Measurements from ENCODE around the gene SORCS1. TPM values are rescaled to one million over a fixed set of nuclear protein-coding genes. Genes with fewer than 3 reads are reported as not detected.

SORCS1 gene
- total RNA-seq, 1 experiment from 2014 or later, result not detected

DNA sequence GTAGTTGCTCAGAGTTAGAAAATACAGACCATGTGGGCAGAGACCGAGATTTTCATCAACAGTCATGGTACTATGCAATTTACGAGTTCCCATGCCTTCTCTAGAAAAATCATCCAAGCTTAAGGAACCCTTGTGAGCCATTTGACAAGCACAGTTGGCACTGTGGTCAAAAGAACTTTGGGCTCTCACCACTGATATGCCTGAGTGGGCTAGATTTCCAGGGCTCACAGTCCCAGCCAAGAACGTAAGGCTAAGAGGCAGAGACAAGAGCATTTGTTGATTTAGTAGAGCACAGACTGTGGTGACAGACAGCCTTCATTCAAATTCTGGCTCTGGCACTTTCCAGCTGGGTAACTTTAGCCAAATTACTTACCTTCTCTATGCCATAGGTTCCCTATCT, 407.0 kb downstream of the SORCS1 start:
- Histone ChIP-seq H3K27me3 (replicated peaks; ENCODE audit: control insufficient read depth, insufficient read depth, low read length) (no peaks in the 10 kb centered on the region), H3K4me3 (ENCODE audit: low read depth, low read length) (no peak overlapping the region), H3K9me3 (no peaks in the 10 kb centered on the region), H3K36me3 (ENCODE audit: control insufficient read depth, insufficient read depth, low read length) (no peaks in the 10 kb centered on the region), H3K4me1 (no peaks in the 10 kb centered on the region)
- Mint-ChIP-seq H3K4me3 (ENCODE audit: unreplicated experiment) (no peak overlapping the region), H3K9me3 (ENCODE audit: unreplicated experiment) (no peaks in the 10 kb centered on the region), H3K36me3 (ENCODE audit: insufficient read depth, unreplicated experiment) (no peaks in the 10 kb centered on the region), H3K27me3 (ENCODE audit: insufficient read depth, unreplicated experiment) (no peaks in the 10 kb centered on the region), H3K27ac (ENCODE audit: unreplicated experiment) (no peak overlapping the region), H3K4me1 (ENCODE audit: low read depth, unreplicated experiment) (no peaks in the 10 kb centered on the region)
- TF ChIP-seq, protein P1, sequence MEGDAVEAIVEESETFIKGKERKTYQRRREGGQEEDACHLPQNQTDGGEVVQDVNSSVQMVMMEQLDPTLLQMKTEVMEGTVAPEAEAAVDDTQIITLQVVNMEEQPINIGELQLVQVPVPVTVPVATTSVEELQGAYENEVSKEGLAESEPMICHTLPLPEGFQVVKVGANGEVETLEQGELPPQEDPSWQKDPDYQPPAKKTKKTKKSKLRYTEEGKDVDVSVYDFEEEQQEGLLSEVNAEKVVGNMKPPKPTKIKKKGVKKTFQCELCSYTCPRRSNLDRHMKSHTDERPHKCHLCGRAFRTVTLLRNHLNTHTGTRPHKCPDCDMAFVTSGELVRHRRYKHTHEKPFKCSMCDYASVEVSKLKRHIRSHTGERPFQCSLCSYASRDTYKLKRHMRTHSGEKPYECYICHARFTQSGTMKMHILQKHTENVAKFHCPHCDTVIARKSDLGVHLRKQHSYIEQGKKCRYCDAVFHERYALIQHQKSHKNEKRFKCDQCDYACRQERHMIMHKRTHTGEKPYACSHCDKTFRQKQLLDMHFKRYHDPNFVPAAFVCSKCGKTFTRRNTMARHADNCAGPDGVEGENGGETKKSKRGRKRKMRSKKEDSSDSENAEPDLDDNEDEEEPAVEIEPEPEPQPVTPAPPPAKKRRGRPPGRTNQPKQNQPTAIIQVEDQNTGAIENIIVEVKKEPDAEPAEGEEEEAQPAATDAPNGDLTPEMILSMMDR (IDR thresholded peaks at IDR 0.05; ENCODE audit: insufficient read depth in 1 of 2, low read depth in 1 of 2, low read length in 1 of 2, severe bottlenecking in 1 of 2, unreplicated experiment in 1 of 2), result no peak
- POLR2A ChIA-PET, result no interaction called here
- CTCF ChIA-PET, result no interaction called here
- DNase-seq, result no peak
- BruUV-seq (replicated peaks), result no TSS peak
- intact Hi-C loops (cut with micrococcal nuclease; ENCODE audit: unreplicated experiment), result no loop called here

DNA sequence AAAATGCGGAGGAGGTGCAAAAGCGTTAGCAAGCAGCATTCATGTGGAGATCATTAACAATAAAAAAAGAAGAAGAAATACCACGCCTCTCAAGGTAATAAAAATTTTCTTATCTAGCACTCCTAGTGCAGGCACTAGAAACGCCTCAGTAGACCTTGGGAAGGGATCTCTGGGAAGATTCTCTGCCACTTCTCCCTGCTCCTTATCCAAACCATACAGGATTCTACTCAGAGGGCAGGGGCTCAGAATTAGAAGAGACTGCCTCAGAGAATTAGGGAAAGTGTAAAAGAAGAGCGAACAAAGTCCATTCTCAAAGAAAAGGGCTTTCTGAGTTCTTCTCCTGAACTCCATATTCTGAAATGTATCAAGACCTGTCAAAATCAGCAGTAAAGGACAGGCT, 413.4 kb downstream of the SORCS1 start:
- Histone ChIP-seq H3K36me3 (ENCODE audit: control insufficient read depth, insufficient read depth, low read length) (no peaks in the 10 kb centered on the region), H3K4me3 (ENCODE audit: low read depth, low read length) (no peak overlapping the region), H3K4me1 (no peaks in the 10 kb centered on the region), H3K9me3 (no peaks in the 10 kb centered on the region), H3K27me3 (replicated peaks; ENCODE audit: control insufficient read depth, insufficient read depth, low read length) (no peaks in the 10 kb centered on the region)
- no peaks in the 10 kb centered on the region for H3K9me3 Mint-ChIP-seq (ENCODE audit: unreplicated experiment)
- H3K36me3 Mint-ChIP-seq (ENCODE audit: insufficient read depth, unreplicated experiment), result no peaks in the 10 kb centered on the region
- H3K27me3 Mint-ChIP-seq (ENCODE audit: insufficient read depth, unreplicated experiment), result peaks cover 2% of the 10 kb centered on the region
- H3K4me1 Mint-ChIP-seq (ENCODE audit: low read depth, unreplicated experiment), result no peaks in the 10 kb centered on the region
- CTCF ChIA-PET, result no interaction called here
- TF ChIP-seq, protein P1 (IDR thresholded peaks at IDR 0.05; ENCODE audit: insufficient read depth in 1 of 2, low read depth in 1 of 2, low read length in 1 of 2, severe bottlenecking in 1 of 2, unreplicated experiment in 1 of 2), result no peak
- H3K4me3 Mint-ChIP-seq (ENCODE audit: unreplicated experiment), result no peak overlapping the region
- BruUV-seq (replicated peaks), result no TSS peak
- POLR2A ChIA-PET, result no interaction called here
- intact Hi-C loops (cut with micrococcal nuclease; ENCODE audit: unreplicated experiment), result no loop called here
- no peak for DNase-seq
- no peak overlapping the region for H3K27ac Mint-ChIP-seq (ENCODE audit: unreplicated experiment)

DNA sequence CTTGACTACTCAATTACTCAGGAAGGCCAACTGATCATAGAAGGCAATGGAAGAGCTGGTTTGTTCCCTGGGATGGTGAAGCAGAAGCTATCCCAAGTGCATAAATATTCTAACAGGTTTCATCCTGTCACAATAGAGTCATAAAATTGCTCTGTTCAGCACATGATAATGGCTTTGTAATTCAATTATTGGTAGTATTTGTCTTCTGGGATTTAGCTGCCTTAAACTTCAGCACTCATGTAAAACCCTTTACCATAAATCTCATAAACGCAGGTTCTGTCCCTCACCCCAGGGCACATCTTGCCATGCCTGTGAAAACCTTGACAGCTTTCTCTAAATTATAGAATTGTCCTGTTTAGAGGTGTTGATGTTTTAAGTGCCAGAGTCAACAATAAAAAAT, 417.6 kb downstream of the SORCS1 start:
- intact Hi-C loops (cut with micrococcal nuclease; ENCODE audit: unreplicated experiment), result no loop called here
- H3K27ac Mint-ChIP-seq (ENCODE audit: unreplicated experiment), result no peak overlapping the region
- no peak overlapping the region for H3K4me3 Mint-ChIP-seq (ENCODE audit: unreplicated experiment)
- no TSS peak for BruUV-seq (replicated peaks)
- no peaks in the 10 kb centered on the region for H3K36me3 ChIP-seq (ENCODE audit: control insufficient read depth, insufficient read depth, low read length)
- no peaks in the 10 kb centered on the region for H3K4me1 ChIP-seq
- ChIA-PET POLR2A (no interaction called here), CTCF (interaction anchor here (0.6 kb wide), 1 partner anchor 424 kb away, joined by 5 read pairs; no protein-coding TSS in a partner anchor)
- DNase-seq, result no peak
- H3K9me3 ChIP-seq, result no peaks in the 10 kb centered on the region
- no peak overlapping the region for H3K4me3 ChIP-seq (ENCODE audit: low read depth, low read length)
- H3K36me3 Mint-ChIP-seq (ENCODE audit: insufficient read depth, unreplicated experiment), result no peaks in the 10 kb centered on the region
- H3K27me3 Mint-ChIP-seq (ENCODE audit: insufficient read depth, unreplicated experiment), result peaks cover 2% of the 10 kb centered on the region
- no peaks in the 10 kb centered on the region for H3K27me3 ChIP-seq (replicated peaks; ENCODE audit: control insufficient read depth, insufficient read depth, low read length)
- H3K9me3 Mint-ChIP-seq (ENCODE audit: unreplicated experiment), result no peaks in the 10 kb centered on the region
- no peaks in the 10 kb centered on the region for H3K4me1 Mint-ChIP-seq (ENCODE audit: low read depth, unreplicated experiment)
- TF ChIP-seq, protein P1 (IDR thresholded peaks at IDR 0.05; ENCODE audit: insufficient read depth in 1 of 2, low read depth in 1 of 2, low read length in 1 of 2, severe bottlenecking in 1 of 2, unreplicated experiment in 1 of 2), result no peak

All from Caco-2 (cell line).